VCaP (cell line): ENCODE results near the gene TRDN.
"Not testable (repeated sequence)": the region's sequence is repeated elsewhere in the genome, so short reads cannot be mapped to it uniquely, and the experiment has no call there.

Experiments used
- H3K27ac ChIP-seq: fragments of 450-650 bp; 2 replicates; pipeline ENCODE4 v1.5.1; 2017
- TF ChIP-seq, protein P1 (sequence below): fragments of 450-650 bp; conservative IDR thresholded peaks from 2 replicates; pipeline ENCODE4 v1.5.1; 2017; ENCODE audit warnings: mild to moderate bottlenecking, moderate library complexity

The TRDN gene

DNA sequence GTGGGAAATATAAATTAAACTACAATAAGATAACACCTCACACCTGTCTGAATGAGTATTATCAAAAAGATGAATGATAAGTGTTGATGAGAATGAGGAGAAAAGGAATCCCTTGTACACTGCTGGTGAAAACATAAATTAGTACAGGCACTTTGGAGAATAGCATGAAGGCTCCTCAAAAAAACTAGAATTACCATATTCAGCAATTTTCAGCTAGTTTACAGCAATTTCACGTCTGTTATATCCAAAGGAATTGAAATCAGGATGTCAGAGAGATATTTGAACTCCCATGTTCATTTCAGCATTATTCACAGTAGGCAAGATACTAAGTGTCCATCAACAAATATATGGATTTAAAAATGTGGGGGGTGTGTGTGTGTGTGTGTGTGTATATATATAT, 348.1 kb downstream of the TRDN start:
- TF ChIP-seq, protein P1, sequence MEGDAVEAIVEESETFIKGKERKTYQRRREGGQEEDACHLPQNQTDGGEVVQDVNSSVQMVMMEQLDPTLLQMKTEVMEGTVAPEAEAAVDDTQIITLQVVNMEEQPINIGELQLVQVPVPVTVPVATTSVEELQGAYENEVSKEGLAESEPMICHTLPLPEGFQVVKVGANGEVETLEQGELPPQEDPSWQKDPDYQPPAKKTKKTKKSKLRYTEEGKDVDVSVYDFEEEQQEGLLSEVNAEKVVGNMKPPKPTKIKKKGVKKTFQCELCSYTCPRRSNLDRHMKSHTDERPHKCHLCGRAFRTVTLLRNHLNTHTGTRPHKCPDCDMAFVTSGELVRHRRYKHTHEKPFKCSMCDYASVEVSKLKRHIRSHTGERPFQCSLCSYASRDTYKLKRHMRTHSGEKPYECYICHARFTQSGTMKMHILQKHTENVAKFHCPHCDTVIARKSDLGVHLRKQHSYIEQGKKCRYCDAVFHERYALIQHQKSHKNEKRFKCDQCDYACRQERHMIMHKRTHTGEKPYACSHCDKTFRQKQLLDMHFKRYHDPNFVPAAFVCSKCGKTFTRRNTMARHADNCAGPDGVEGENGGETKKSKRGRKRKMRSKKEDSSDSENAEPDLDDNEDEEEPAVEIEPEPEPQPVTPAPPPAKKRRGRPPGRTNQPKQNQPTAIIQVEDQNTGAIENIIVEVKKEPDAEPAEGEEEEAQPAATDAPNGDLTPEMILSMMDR, result no peak
- no peak overlapping the region for H3K27ac ChIP-seq

DNA sequence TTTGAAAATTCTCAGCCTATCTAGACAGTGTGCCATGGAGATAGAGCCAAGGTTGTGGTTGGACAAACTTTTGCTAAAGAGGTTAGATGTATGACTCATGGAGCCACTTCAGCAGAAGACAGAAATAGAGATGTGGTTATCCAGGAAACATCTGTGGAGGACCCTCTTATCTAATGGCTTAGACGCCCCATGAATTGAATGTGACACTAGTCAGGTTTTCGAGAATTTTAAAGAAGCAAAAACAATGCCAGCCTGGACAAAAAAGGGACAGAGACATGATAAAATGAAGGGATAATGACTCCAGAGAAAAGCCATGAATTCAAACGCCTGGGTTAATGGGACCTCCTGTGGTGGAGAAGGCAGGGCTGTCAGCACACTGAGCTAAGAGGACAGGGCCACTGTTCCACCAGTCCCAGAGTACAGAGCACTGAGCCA, 360.2 kb downstream of the TRDN start:
- H3K27ac ChIP-seq, result no peak overlapping the region
- TF ChIP-seq, protein P1, result no peak

DNA sequence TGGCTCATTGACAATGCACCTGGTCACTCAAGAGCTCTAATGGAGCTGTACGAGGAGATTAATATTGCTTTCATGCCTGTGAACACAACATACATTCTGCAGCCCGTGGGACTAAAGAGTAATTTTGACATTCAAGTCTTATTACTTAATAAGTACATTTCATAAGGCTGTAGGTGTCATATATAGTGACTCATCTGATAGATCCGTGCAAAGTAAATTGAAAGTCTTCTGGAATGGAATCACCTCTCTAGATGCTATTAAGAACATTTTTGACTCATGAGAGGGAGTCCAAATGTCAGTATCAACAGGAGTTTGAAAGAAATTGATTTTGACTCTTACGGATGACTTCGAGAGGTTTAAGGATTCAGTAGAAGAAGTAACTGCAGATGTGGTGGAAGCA, 372.8 kb downstream of the TRDN start:
- H3K27ac ChIP-seq, result no peak overlapping the region
- TF ChIP-seq, protein P1, result no peak

DNA sequence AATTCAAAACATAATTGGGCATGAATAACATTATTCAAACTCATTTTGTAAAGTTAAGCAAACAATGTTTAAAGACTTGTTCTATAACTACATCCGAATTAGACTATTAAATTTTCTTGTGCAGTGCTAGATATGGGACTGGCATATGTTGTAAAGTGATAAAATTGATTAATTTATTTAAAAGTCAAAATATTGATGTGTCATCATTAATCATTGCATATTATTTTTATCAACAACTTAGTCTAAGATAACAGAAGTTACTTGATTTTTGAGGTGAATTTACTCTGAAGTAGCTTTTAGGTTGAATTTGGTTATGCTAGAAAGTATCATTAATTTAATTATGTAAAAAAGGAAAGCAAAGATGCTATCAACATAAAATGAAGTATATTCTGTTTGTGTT, 396.1 kb downstream of the TRDN start:
- TF ChIP-seq, protein P1, result no peak
- no peak overlapping the region for H3K27ac ChIP-seq

DNA sequence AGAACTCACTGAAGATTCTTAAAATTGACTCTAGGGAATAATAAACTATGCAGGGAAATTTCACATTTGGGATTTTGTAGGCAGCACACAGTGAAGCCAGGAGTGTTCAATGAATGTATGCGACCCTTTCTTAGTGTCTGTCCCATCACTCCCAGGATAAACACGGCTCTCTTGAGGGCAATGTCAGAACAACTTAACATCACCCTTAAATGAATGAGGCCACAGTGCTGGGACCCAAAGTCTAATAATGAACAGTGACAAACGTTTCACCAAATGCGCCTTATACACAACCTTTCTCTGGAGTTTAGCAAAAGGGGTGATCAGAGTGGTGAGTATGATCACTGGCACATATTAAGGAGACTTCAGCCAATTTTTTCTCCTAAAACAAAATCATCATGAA, 403.4 kb downstream of the TRDN start:
- TF ChIP-seq, protein P1, result no peak

DNA sequence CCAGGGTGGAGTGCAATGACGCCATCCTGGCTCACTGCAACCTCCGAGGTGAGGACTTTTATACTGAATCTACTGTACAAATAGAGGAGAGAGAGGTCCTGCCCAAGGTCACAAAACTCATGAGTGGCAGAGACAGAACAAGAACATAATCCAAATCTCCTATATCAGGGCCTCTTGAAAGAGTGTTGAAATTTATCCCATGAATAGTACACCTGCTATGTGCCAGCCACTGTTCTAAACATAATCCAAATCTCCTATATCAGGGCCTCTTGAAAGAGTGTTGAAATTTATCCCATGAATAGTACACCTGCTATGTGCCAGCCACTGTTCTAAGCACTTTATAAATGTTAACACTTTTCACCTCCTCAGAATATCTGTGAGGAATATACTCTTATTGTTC, 409.0 kb downstream of the TRDN start:
- H3K27ac ChIP-seq, result not testable (repeated sequence)

More for the DNA sequence above, 403.4 kb downstream of the TRDN start:
- H3K27ac ChIP-seq, result no peak overlapping the region

DNA sequence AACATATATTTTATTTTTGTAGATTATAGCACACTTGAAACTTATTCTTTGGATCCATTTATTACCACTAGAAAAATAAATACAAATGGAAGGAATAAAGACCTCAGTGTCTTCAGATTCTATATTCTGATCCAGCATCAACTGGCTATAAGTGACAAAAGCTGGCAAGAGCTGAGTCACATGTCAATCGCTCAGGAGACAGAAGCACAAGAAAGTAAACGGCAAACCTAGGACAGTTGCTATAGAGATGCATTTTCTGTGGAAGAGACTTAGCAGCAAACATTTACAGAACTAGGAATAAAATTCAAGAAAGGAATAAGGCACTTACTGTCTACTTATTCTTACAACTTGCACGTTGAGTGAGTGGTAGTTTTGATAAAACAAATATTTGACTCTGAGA, 410.4 kb downstream of the TRDN start:
- TF ChIP-seq, protein P1, result no peak
- no peak overlapping the region for H3K27ac ChIP-seq

DNA sequence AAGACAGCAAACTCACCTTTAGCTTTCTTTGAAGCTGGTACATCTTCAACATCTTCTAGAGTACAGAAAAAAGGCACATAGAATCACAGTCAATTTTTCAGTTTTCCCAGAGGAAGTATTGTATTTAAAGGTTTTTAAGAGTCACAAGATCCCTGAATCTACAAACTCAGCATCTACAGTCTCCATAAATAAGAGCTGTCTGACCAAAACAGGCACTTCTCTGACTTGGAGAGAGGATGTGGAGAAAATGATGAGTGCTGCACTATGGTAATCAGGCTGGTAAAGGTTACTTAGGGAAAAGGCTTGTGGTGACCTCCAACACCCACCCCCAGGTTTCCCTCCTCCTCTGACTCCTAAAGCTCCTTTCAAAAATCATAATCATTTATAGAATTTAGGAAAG, 412.7 kb downstream of the TRDN start:
- no peak overlapping the region for H3K27ac ChIP-seq
- TF ChIP-seq, protein P1, result no peak
